ENCODE data around the gene INPP5J.

GRCh38 chr22:31105282-31105929 is 17.4 kb upstream of the INPP5J start:
- TF ChIP-seq, protein P1, sequence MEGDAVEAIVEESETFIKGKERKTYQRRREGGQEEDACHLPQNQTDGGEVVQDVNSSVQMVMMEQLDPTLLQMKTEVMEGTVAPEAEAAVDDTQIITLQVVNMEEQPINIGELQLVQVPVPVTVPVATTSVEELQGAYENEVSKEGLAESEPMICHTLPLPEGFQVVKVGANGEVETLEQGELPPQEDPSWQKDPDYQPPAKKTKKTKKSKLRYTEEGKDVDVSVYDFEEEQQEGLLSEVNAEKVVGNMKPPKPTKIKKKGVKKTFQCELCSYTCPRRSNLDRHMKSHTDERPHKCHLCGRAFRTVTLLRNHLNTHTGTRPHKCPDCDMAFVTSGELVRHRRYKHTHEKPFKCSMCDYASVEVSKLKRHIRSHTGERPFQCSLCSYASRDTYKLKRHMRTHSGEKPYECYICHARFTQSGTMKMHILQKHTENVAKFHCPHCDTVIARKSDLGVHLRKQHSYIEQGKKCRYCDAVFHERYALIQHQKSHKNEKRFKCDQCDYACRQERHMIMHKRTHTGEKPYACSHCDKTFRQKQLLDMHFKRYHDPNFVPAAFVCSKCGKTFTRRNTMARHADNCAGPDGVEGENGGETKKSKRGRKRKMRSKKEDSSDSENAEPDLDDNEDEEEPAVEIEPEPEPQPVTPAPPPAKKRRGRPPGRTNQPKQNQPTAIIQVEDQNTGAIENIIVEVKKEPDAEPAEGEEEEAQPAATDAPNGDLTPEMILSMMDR (IDR thresholded peaks at IDR 0.05; ENCODE audit: insufficient read depth, low read length, poor library complexity, severe bottlenecking): no peak
- no peak for TF ChIP-seq EZH2phosphoT487 (conservative IDR thresholded peaks at IDR 0.05; ENCODE audit: low read length)

Data from SU-DHL-6 (cell line).